Activated CD8-positive, alpha-beta memory T cell treated with anti-CD3 and anti-CD28 coated beads for 1 hour (primary cell): ENCODE data around the gene TTLL5.

Experiments used
- DNase-seq, 2 donors: peaks; one replicate each; pipeline ENCODE4 v3.0.0-alpha.2; 2020; ENCODE audit warnings: low read depth in 1 of 2; ENCODE audit errors: extremely low read depth in 1 of 2

TTLL5 gene

GRCh38 chr14:75660630-75661498 lies at the start of gene TTLL5, which contains the start of gene ERG28:
TTLL5 (plus strand) TSS chr14:75661246; CDS start chr14:75663150, 1,904 bp downstream.
ERG28 (minus strand) TSS chr14:75660876; CDS start chr14:75657502, 3,374 bp downstream.
- peak; percentile 88 to 91 for DNase-seq

- DNase-seq = no peak
Observed at GRCh38 chr14:75612157-75612556, 48.9 kb upstream of the TTLL5 start.

GRCh38 chr14:75614179-75614578 lies 46.9 kb upstream of the TTLL5 start:
- DNase-seq = no peak

GRCh38 chr14:75615200-75615599 lies 45.8 kb upstream of the TTLL5 start:
- no peak for DNase-seq

- no peak for DNase-seq
Observed at GRCh38 chr14:75619548-75619947, 41.5 kb upstream of the TTLL5 start.

- DNase-seq = no peak
Observed at GRCh38 chr14:75625034-75625433, 36.0 kb upstream of the TTLL5 start.

- no peak for DNase-seq
Observed at GRCh38 chr14:75626396-75626795, 34.6 kb upstream of the TTLL5 start.

- DNase-seq = no peak
Observed at GRCh38 chr14:75626863-75627262, 34.2 kb upstream of the TTLL5 start.

GRCh38 chr14:75627406-75627805 lies 33.6 kb upstream of the TTLL5 start:
- DNase-seq = no peak

- DNase-seq = no peak
Observed at GRCh38 chr14:75628816-75629215, 32.2 kb upstream of the TTLL5 start.

- DNase-seq = no peak
Observed at GRCh38 chr14:75630695-75631452, 30.2 kb upstream of the TTLL5 start.

- no peak for DNase-seq
Observed at GRCh38 chr14:75631453-75631831, 29.6 kb upstream of the TTLL5 start.

- no peak for DNase-seq
Observed at GRCh38 chr14:75634848-75635247, 26.2 kb upstream of the TTLL5 start.

GRCh38 chr14:75636100-75636692 lies 24.9 kb upstream of the TTLL5 start:
- DNase-seq = no peak

GRCh38 chr14:75640876-75641275 lies 20.2 kb upstream of the TTLL5 start:
- no peak for DNase-seq

GRCh38 chr14:75643985-75644384 lies 17.1 kb upstream of the TTLL5 start:
- DNase-seq = no peak

- DNase-seq = no peak
Observed at GRCh38 chr14:75645056-75645455, 16.0 kb upstream of the TTLL5 start.

GRCh38 chr14:75646762-75647161 lies 14.3 kb upstream of the TTLL5 start:
- DNase-seq = no peak

- no peak for DNase-seq
Observed at GRCh38 chr14:75647640-75648039, 13.4 kb upstream of the TTLL5 start.

GRCh38 chr14:75648066-75648838 lies 12.8 kb upstream of the TTLL5 start:
- DNase-seq = no peak

- no peak for DNase-seq
Observed at GRCh38 chr14:75649337-75649736, 11.7 kb upstream of the TTLL5 start.
